8988T (cell line): ENCODE measurements around the gene ARFIP1.

ENCODE experiments used
- DNase-seq: peaks from one replicate; pipeline ENCODE4 v3.0.0; 2011

The ARFIP1 gene

GRCh38 chr4:152900395-152900794 is 120.6 kb downstream of the ARFIP1 start:
- no peak for DNase-seq

GRCh38 chr4:152901205-152901604 is 121.5 kb downstream of the ARFIP1 start:
- no peak for DNase-seq

GRCh38 chr4:152903658-152904057 is 123.9 kb downstream of the ARFIP1 start:
- DNase-seq, result no peak

- no peak for DNase-seq
These were observed 130.1 kb downstream of the ARFIP1 start for GRCh38 chr4:152909901-152910300.

- no peak for DNase-seq
These were observed 130.8 kb downstream of the ARFIP1 start for GRCh38 chr4:152910521-152910920.

- DNase-seq, result no peak
These were observed 138.0 kb downstream of the ARFIP1 start for GRCh38 chr4:152917543-152918395.

GRCh38 chr4:152919826-152920225 is 140.1 kb downstream of the ARFIP1 start:
- no peak for DNase-seq

- DNase-seq, result no peak
These were observed 141.0 kb downstream of the ARFIP1 start for GRCh38 chr4:152920768-152921167.

GRCh38 chr4:152921284-152921683 is 141.5 kb downstream of the ARFIP1 start:
- no peak for DNase-seq

GRCh38 chr4:152925851-152926250 is 146.1 kb downstream of the ARFIP1 start:
- DNase-seq, result no peak

- no peak for DNase-seq
These were observed 147.2 kb downstream of the ARFIP1 start for GRCh38 chr4:152926959-152927358.

- no peak for DNase-seq
These were observed 148.0 kb downstream of the ARFIP1 start for GRCh38 chr4:152927737-152928136.

- DNase-seq, result no peak
These were observed 148.5 kb downstream of the ARFIP1 start for GRCh38 chr4:152928286-152928685.

GRCh38 chr4:152929888-152930287 is 150.1 kb downstream of the ARFIP1 start:
- no peak for DNase-seq

- DNase-seq, result no peak
These were observed 155.4 kb downstream of the ARFIP1 start for GRCh38 chr4:152935143-152935542.

- DNase-seq, result peak; percentile 32
These were observed 156.1 kb downstream of the ARFIP1 start, which contains the start of gene FHDC1 for GRCh38 chr4:152935631-152936445. Gene FHDC1 (plus strand): TSS chr4:152936323. CDS start chr4:152943058, 6,735 bp downstream.

GRCh38 chr4:152936446-152937335 is 156.9 kb downstream of the ARFIP1 start:
- DNase-seq, result peak; percentile 51

GRCh38 chr4:152937336-152938236 is 157.8 kb downstream of the ARFIP1 start:
- no peak for DNase-seq

GRCh38 chr4:152938237-152938947 is 158.6 kb downstream of the ARFIP1 start:
- no peak for DNase-seq

- no peak for DNase-seq
These were observed 159.9 kb downstream of the ARFIP1 start for GRCh38 chr4:152939621-152940020.

GRCh38 chr4:152940461-152940860 is 160.7 kb downstream of the ARFIP1 start:
- DNase-seq, result no peak
